Body of pancreas (tissue), 4 donors: ENCODE data around the gene SLC25A34.

Experiments used
- POLR2A ChIP-seq, 3 donors: fragments of 450-650 bp; IDR thresholded peaks; one replicate each; pipeline ENCODE4 v1.6.1; 2016; ENCODE audit warnings: antibody characterized with exemption in 3 of 3, mild to moderate bottlenecking in 2 of 3
- TF ChIP-seq, protein P1 (sequence below), 7 experiments: fragments of 450-650 bp in 4 of 7; fragments of 200-600 bp in 3 of 7; sonication (generic) in 3 of 7; IDR thresholded peaks; one replicate each; pipeline ENCODE4 v1.5.1; 2016 to 2019; ENCODE audit warnings: antibody characterized with exemption in 7 of 7

DNA sequence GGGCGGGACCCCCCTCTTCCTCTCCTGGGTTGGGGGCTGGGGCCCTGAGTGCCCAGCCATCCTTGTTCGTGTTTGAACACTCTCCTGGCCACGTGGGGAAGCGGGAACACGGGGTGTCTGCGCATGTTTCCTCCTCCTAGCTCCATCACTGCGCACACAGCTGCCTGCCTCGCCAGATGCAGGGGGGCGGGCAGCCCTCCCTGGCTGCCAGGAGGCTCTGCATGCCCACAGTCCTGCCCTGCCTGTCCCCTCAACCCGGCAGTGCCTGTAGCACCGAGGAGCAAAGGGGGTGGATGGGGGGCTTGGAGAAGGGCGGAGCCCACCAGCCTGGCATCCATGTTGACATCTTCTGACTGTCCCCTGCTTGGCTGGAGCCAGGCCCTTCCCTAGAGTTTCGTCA lies 1.8 kb upstream of the SLC25A34 start:
- no peak for TF ChIP-seq POLR2A (IDR thresholded peaks at IDR 0.05)
- TF ChIP-seq, protein P1, sequence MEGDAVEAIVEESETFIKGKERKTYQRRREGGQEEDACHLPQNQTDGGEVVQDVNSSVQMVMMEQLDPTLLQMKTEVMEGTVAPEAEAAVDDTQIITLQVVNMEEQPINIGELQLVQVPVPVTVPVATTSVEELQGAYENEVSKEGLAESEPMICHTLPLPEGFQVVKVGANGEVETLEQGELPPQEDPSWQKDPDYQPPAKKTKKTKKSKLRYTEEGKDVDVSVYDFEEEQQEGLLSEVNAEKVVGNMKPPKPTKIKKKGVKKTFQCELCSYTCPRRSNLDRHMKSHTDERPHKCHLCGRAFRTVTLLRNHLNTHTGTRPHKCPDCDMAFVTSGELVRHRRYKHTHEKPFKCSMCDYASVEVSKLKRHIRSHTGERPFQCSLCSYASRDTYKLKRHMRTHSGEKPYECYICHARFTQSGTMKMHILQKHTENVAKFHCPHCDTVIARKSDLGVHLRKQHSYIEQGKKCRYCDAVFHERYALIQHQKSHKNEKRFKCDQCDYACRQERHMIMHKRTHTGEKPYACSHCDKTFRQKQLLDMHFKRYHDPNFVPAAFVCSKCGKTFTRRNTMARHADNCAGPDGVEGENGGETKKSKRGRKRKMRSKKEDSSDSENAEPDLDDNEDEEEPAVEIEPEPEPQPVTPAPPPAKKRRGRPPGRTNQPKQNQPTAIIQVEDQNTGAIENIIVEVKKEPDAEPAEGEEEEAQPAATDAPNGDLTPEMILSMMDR (IDR thresholded peaks at IDR 0.05): no peak
